Glomerular visceral epithelial cell (primary cell): Measurements from ENCODE around the gene ZFAND3.

Source experiments
- DNase-seq: peaks from one replicate; pipeline ENCODE4 v3.0.0-alpha.2; 2016; ENCODE audit errors: extremely low spot score

The ZFAND3 gene

DNA sequence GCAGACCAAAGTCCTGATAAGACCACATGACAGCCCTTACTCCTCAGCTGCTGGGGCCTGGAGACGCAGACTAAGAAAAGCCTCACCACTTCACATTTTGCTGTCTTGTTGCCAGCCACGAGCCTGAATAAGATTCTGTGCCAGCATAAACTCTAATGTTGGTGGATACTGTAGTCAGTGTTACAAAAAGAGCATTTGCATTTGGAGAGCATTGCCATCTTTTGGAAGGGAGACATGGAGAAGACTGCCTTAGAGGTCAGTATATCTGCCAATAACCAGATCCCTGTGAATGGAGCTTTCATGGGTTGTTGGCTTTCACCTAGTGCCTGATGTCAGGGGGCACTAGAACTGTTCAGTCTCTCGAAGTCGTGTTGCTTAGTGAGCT is 315.2 kb downstream of the ZFAND3 start:
- DNase-seq, result no peak

GRCh38 chr6:38136547-38136946 is 317.0 kb downstream of the ZFAND3 start:
- no peak for DNase-seq

DNA sequence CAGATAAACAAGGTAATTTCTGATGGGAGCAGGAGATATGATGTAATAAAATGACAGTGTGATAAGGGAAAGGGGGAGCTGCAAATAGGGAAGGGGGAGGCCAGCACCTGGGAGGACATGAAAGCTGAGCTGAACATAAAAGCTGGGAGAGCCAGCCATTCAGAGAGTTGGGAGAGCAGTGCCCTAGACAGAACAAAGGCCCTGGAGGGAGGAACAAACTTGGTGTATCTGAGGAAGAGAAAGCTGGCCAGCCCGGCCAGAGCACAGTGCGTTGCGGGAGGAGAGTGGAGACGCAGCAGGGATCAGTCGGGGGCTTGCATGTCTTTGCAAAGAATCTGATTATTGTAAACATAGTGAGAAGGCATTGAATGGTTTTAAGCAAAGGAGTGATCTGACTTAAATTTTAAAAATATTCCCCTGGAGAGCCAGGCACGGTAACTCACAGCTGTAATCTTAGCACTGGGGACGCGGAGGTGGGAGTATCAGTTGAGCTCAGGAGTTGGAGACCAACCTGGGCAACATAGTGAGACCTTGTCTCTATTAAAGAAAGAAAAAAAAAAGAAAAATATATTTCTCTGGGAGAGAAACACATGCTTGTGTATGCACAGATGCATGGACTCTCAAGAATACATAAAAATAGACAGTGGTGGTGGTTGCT is 318.2 kb downstream of the ZFAND3 start:
- no peak for DNase-seq

GRCh38 chr6:38138374-38138773 is 318.8 kb downstream of the ZFAND3 start:
- DNase-seq, result no peak

- no peak for DNase-seq
Observed at GRCh38 chr6:38141085-38141484, 321.6 kb downstream of the ZFAND3 start.

GRCh38 chr6:38141716-38142115 is 322.2 kb downstream of the ZFAND3 start:
- no peak for DNase-seq

- DNase-seq, result no peak
Observed at GRCh38 chr6:38142178-38142902, 322.8 kb downstream of the ZFAND3 start.

DNA sequence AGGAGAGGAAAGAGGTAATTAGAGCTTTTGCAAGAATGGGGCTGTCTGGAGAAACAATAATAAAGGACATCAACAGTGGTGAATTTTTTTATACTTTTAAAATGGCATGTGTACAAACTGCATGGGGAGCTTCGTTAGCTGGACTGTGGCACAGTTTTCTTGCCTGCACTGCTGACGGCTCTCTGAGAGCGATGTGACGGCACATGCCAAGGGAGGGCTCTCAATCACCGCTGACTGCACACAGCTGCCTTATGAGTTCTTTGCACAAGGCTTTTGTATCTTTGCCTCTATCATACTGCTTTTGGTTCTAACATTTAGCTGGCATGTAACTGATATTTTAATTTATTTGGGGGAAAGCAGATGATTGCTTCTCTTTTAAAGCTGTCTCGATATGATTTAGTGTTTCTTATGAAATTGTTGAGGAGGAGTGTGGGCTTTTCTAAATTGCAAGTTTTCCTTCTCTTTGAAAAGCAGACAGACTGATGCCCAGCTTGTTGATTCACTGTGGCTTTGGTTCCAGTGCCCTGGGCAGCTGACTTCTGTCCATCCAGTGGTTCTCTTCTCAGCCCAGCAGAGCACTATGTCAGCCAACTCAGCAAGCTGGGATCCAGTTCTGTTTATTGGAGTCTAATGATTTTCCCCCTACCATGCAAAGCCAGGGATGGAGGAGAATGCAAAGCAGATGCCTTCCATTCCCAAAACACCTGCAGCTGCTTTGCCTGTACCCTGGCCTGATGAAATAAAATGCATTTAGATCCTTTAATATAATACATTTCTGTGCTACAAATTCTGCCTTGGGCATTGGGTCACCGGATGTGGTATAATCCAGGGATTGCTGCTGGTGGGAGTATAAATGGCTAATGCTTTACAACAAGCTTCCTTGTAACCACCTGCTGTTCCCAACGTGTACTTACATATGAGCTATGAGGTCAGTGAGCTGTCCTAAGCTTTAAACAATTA is 323.9 kb downstream of the ZFAND3 start:
- no peak for DNase-seq

GRCh38 chr6:38144365-38144945 is 324.9 kb downstream of the ZFAND3 start:
- DNase-seq, result no peak

GRCh38 chr6:38146021-38146733 is 326.6 kb downstream of the ZFAND3 start:
- no peak for DNase-seq

- DNase-seq, result no peak
Observed at GRCh38 chr6:38146734-38147027, 327.2 kb downstream of the ZFAND3 start.

DNA sequence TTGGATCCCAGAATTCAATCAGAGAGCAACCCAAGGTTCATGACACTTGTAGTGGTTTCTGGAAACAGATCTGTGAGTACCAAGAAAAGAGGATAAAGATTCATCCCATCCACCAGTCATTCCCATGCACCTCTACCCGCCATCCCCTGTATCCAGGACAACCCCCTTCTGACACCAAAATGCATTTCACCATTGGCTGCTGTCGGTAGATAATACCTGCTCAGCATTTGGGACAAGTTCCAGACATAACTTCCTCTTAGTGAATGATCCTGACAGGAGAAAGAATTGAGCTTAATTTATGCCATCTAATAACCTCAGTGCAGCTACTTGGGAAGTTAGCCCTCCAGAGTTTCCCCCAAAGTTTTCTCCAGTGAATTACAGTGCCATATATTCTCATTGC is 329.1 kb downstream of the ZFAND3 start:
- DNase-seq, result no peak

- DNase-seq, result no peak
Observed at GRCh38 chr6:38149531-38149930, 330.0 kb downstream of the ZFAND3 start.

DNA sequence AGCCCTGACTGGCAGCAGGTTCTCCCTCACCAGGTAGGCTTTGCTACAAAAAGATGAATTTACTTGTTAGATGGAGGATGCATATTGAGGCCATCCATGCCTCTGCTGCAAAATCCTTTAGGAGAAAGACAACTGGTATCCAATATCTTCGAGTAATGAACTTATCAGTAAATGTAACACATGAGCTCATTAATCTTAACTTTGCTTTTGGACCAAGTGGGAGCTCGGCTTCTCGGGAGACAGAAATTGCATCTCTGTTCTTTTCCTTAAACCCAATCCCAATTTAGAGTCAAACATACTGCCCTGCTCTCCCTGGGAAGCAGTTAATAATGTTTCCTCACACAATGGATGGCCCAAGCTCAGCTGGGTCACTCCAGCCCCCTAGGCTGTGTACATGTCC is 330.5 kb downstream of the ZFAND3 start:
- no peak for DNase-seq

GRCh38 chr6:38150681-38151296 is 331.3 kb downstream of the ZFAND3 start:
- no peak for DNase-seq

- DNase-seq, result no peak
Observed at GRCh38 chr6:38151580-38152500, 332.3 kb downstream of the ZFAND3 start.

DNA sequence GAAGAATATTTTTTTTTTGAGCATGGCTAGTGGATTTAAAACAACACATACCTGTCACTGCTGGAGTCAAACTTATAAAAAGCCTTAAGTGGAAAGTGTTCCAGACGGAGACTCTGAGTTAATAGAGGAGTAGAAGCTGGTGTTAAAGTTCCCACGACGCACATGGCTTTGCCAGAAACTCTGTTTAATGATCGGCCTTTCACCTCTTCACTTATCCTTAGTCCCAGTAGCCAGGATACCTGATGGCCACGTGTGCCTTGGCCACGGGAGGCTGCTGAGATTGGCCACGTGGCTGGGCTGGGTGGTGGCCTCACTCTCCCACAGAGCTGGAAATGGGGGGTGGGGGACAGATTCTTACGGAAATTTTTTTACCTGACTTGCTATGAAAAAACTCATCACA is 333.1 kb downstream of the ZFAND3 start:
- DNase-seq, result no peak

GRCh38 chr6:38153076-38153797 is 333.7 kb downstream of the ZFAND3 start:
- DNase-seq, result no peak

GRCh38 chr6:38153798-38154345 is 334.3 kb downstream of the ZFAND3 start:
- DNase-seq, result no peak
